Aorta (tissue), 5 donors: ENCODE measurements around the gene MOB1A. TPM values are rescaled to one million over a fixed set of nuclear protein-coding genes. Genes with fewer than 3 reads are reported as not detected.

Source experiments
- ATAC-seq: fragments of 200-7000 bp; cut with Tn5 transposase; one replicate; pipeline ENCODE4 v1.9.1; 2022; ENCODE audit warnings: moderate library complexity; ENCODE audit not compliant: low FRiP score
- DNase-seq, 2 donors: peaks; one replicate each; pipeline ENCODE4 v3.0.0-alpha.2; 2020
- H3K27ac ChIP-seq, 2 donors: one replicate each; pipeline ENCODE4 v1.5.1; 2013; ENCODE audit warnings: low read length in 2 of 2, mild to moderate bottlenecking in 2 of 2, moderate library complexity in 2 of 2, control low read depth in 1 of 2, inconsistent platforms in 1 of 2, low read depth in 1 of 2
- H3K27me3 ChIP-seq, 2 donors: one replicate each; pipeline ENCODE4 v1.6.1; 2013; ENCODE audit warnings: control low read depth in 1 of 2, low read length in 1 of 2, mild to moderate bottlenecking in 1 of 2, moderate library complexity in 1 of 2; ENCODE audit not compliant: insufficient read depth in 2 of 2, control insufficient read depth in 1 of 2
- H3K36me3 ChIP-seq, 2 donors: one replicate each; pipeline ENCODE4 v1.6.1; 2013; ENCODE audit warnings: control low read depth in 1 of 2, low read length in 1 of 2, mild to moderate bottlenecking in 1 of 2; ENCODE audit not compliant: insufficient read depth in 2 of 2, control insufficient read depth in 1 of 2
- H3K4me1 ChIP-seq, 2 donors: one replicate each; pipeline ENCODE4 v1.6.1; 2013; ENCODE audit warnings: low read length in 2 of 2, control low read depth in 1 of 2, mild to moderate bottlenecking in 1 of 2, moderate library complexity in 1 of 2; ENCODE audit not compliant: insufficient read depth in 2 of 2, control insufficient read depth in 1 of 2
- H3K4me3 ChIP-seq, 2 donors: one replicate each; pipeline ENCODE4 v1.5.1; 2013; ENCODE audit warnings: low read length in 2 of 2, control low read depth in 1 of 2, mild to moderate bottlenecking in 1 of 2
- H3K9me3 ChIP-seq: one replicate; pipeline ENCODE4 v1.6.1; 2013; ENCODE audit warnings: mild to moderate bottlenecking, low read length; ENCODE audit not compliant: control insufficient read depth
- WGBS, 2 donors: extraction: QIAGEN DNeasy Blood & Tissue Kit; methylation state at CpG; one replicate each; pipeline ENCODE4 v1.1.7; 2013; 5-methylcytosine and 5-hydroxymethylcytosine counted together
- intact Hi-C, 2 donors: fragments of 100-400 bp; cut with DNase I; formaldehyde crosslinking; loops; one replicate each; pipeline versions ENCODE4 v1.14.2 to v1.15.0; 2022
- polyA plus RNA-seq, 2 donors: library from polyadenylated mRNA; stranded (reverse); fragments of 200-250 nt; gene quantifications; one replicate each; pipeline ENCODE4 v1.2.3, GENCODE V29; 2013
- total RNA-seq, 2 donors: library from RNA; stranded (reverse); fragmentation: NEBNext Ultra II Directional; extraction: Animal tissue kit (Norgen Biotek cat#: 25700); gene quantifications; one replicate each; pipeline ENCODE4 v1.2.1, GENCODE V29; 2021
- donor health status: healthy with polysubstance abuse.
- donor health status: Bipolar disorder and iron deficiency.
- donor health status: DM: no; HTN: no; CAD: no.
- donor health status: DM: no; HTN: no; CAD: no.
- donor health status: DM: yes; HTN: yes; CAD: no.

The MOB1A gene
- total and polyA plus RNA-seq, 4 donors = 35.7 to 105 (median 76.3) TPM

GRCh38 chr2:74201596-74201995, 22.9 kb upstream of the MOB1A start:
- peak overlapping the region in 1 of 2 donors; percentile 61 for H3K27ac ChIP-seq

GRCh38 chr2:74201196-74201595, 22.5 kb upstream of the MOB1A start:
- no peaks in the 10 kb centered on the region for H3K36me3 ChIP-seq
- peaks cover 0 to 4% of the 10 kb centered on the region in 2 donors for H3K4me1 ChIP-seq
- no peak overlapping the region for H3K4me3 ChIP-seq
- no peaks in the 10 kb centered on the region for H3K27me3 ChIP-seq
- ATAC-seq (no peak), DNase-seq (no peak)
- H3K9me3 ChIP-seq = no peaks in the 10 kb centered on the region
- 23 to 40% methylated on average over 3 of the region's 3 CpGs for WGBS, 2 donors
- H3K27ac ChIP-seq = peak overlapping the region in 1 of 2 donors; percentile 61
- intact Hi-C loops = no loop called here

More at GRCh38 chr2:74201596-74201995, 22.9 kb upstream of the MOB1A start:
- peaks cover 0 to 6% of the 10 kb centered on the region in 2 donors for H3K4me1 ChIP-seq
- no peaks in the 10 kb centered on the region for H3K36me3 ChIP-seq
- H3K27me3 ChIP-seq = no peaks in the 10 kb centered on the region
- no peaks in the 10 kb centered on the region for H3K9me3 ChIP-seq
- no peak overlapping the region for H3K4me3 ChIP-seq
- peak; percentile 79 for ATAC-seq
- DNase-seq = no peak
- intact Hi-C loops = no loop called here
- WGBS, 2 donors = 0% methylated on average over 1 of the region's 1 CpG

- Histone ChIP-seq H3K27ac (peak overlapping the region in 1 of 2 donors; percentile 92), H3K4me1 (peaks cover 0 to 4% of the 10 kb centered on the region in 2 donors), H3K36me3 (no peaks in the 10 kb centered on the region), H3K4me3 (peak overlapping the region; percentile 54 to 68), H3K27me3 (no peaks in the 10 kb centered on the region), H3K9me3 (no peaks in the 10 kb centered on the region)
- DNase-seq (no peak), ATAC-seq (no peak)
- WGBS, 2 donors = 1 to 4% methylated on average over 8 of the region's 8 CpGs
- intact Hi-C loops = loop anchor here in 1 of 2 donors (5.0 kb wide), 2 partner anchors 52 to 53 kb away; partner anchors contain the start of gene BOLA3
Measured at GRCh38 chr2:74199871-74200305, 21.2 kb upstream of the MOB1A start.

- Histone ChIP-seq H3K9me3 (no peaks in the 10 kb centered on the region), H3K27ac (peak overlapping the region in 1 of 2 donors; percentile 92), H3K27me3 (no peaks in the 10 kb centered on the region), H3K36me3 (no peaks in the 10 kb centered on the region), H3K4me3 (peak overlapping the region; percentile 54 to 68), H3K4me1 (peaks cover 0 to under 1% of the 10 kb centered on the region in 2 donors)
- DNase-seq (no peak), ATAC-seq (no peak)
- intact Hi-C loops = loop anchor here in 1 of 2 donors (5.0 kb wide), 2 partner anchors 52 to 53 kb away; partner anchors contain the start of gene BOLA3
- 1% methylated on average over 20 of the region's 20 CpGs for WGBS, 2 donors
Measured at GRCh38 chr2:74199275-74199701, 20.6 kb upstream of the MOB1A start.

GRCh38 chr2:74198461-74199274, 20.0 kb upstream of the MOB1A start, which contains the start of gene MTHFD2:
MTHFD2 (plus strand) TSS chr2:74198615; CDS start chr2:74198642, 27 bp downstream.
- ATAC-seq (peak; percentile 94), DNase-seq (peak; percentile 96 to 97)
- 0 to 1% methylated on average over 82 to 96 of the region's 96 CpGs for WGBS, 2 donors
- Histone ChIP-seq H3K27me3 (no peaks in the 10 kb centered on the region), H3K36me3 (no peaks in the 10 kb centered on the region), H3K9me3 (no peaks in the 10 kb centered on the region), H3K4me1 (no peaks in the 10 kb centered on the region), H3K27ac (peak within 1 kb of the TSS; percentile 45 to 92), H3K4me3 (peak within 1 kb of the TSS; percentile 54 to 70)
- intact Hi-C loops = loop anchor here in 1 of 2 donors (1.0 to 5.0 kb wide), 3 partner anchors 20 to 54 kb away; partner anchors contain the start of genes BOLA3 and MOB1A

- Histone ChIP-seq H3K4me3 (peak overlapping the region in 1 of 2 donors; percentile 4), H3K27ac (no peak overlapping the region), H3K9me3 (no peaks in the 10 kb centered on the region), H3K27me3 (no peaks in the 10 kb centered on the region), H3K4me1 (no peaks in the 10 kb centered on the region), H3K36me3 (no peaks in the 10 kb centered on the region)
- no peak for DNase-seq
- no peak for ATAC-seq
- intact Hi-C loops = loop anchor here in 1 of 2 donors (1.0 to 5.0 kb wide), 3 partner anchors 20 to 54 kb away; partner anchors contain the start of genes BOLA3 and MOB1A
- 31 to 34% methylated on average over 18 of the region's 18 CpGs for WGBS, 2 donors
Measured at GRCh38 chr2:74198023-74198460, 19.4 kb upstream of the MOB1A start.

GRCh38 chr2:74197049-74197448, 18.4 kb upstream of the MOB1A start:
- H3K36me3 ChIP-seq = no peaks in the 10 kb centered on the region
- 73 to 74% methylated on average over 4 of the region's 4 CpGs for WGBS, 2 donors

GRCh38 chr2:74194799-74195198, 16.1 kb upstream of the MOB1A start:
- H3K27me3 ChIP-seq = no peaks in the 10 kb centered on the region
- H3K4me1 ChIP-seq = no peaks in the 10 kb centered on the region
- no peaks in the 10 kb centered on the region for H3K9me3 ChIP-seq
- no peak overlapping the region for H3K27ac ChIP-seq
- 87 to 100% methylated on average over 1 of the region's 1 CpG for WGBS, 2 donors
- H3K4me3 ChIP-seq = no peak overlapping the region
- DNase-seq (no peak), ATAC-seq (no peak)
- H3K36me3 ChIP-seq = no peaks in the 10 kb centered on the region
- intact Hi-C loops = loop anchor here in 1 of 2 donors (5.0 kb wide), 2 partner anchors 47 to 58 kb away; partner anchors contain the start of gene BOLA3

More at GRCh38 chr2:74197049-74197448, 18.4 kb upstream of the MOB1A start:
- Histone ChIP-seq H3K27me3 (no peaks in the 10 kb centered on the region), H3K27ac (no peak overlapping the region), H3K4me3 (no peak overlapping the region), H3K9me3 (no peaks in the 10 kb centered on the region), H3K4me1 (no peaks in the 10 kb centered on the region)
- intact Hi-C loops = loop anchor here in 1 of 2 donors (5.0 kb wide), 2 partner anchors 50 to 55 kb away; partner anchors contain the start of gene BOLA3
- no peak for DNase-seq
- ATAC-seq = no peak
